ENCODE measurements around the gene RXFP3.
"Not testable (repeated sequence)": the region's sequence is repeated elsewhere in the genome, so short reads cannot be mapped to it uniquely, and the experiment has no call there.

RXFP3 gene, protein sequence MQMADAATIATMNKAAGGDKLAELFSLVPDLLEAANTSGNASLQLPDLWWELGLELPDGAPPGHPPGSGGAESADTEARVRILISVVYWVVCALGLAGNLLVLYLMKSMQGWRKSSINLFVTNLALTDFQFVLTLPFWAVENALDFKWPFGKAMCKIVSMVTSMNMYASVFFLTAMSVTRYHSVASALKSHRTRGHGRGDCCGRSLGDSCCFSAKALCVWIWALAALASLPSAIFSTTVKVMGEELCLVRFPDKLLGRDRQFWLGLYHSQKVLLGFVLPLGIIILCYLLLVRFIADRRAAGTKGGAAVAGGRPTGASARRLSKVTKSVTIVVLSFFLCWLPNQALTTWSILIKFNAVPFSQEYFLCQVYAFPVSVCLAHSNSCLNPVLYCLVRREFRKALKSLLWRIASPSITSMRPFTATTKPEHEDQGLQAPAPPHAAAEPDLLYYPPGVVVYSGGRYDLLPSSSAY

DNA sequence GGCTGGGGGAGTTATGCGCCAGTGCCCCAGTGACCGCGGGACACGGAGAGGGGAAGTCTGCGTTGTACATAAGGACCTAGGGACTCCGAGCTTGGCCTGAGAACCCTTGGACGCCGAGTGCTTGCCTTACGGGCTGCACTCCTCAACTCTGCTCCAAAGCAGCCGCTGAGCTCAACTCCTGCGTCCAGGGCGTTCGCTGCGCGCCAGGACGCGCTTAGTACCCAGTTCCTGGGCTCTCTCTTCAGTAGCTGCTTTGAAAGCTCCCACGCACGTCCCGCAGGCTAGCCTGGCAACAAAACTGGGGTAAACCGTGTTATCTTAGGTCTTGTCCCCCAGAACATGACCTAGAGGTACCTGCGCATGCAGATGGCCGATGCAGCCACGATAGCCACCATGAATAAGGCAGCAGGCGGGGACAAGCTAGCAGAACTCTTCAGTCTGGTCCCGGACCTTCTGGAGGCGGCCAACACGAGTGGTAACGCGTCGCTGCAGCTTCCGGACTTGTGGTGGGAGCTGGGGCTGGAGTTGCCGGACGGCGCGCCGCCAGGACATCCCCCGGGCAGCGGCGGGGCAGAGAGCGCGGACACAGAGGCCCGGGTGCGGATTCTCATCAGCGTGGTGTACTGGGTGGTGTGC lies at the start of gene RXFP3:
Gene RXFP3 (plus strand): TSS at position 6 of the 636 bp plus-strand sequence. CDS start 355 bp downstream, at position 361.
- no peak for DNase-seq

DNA sequence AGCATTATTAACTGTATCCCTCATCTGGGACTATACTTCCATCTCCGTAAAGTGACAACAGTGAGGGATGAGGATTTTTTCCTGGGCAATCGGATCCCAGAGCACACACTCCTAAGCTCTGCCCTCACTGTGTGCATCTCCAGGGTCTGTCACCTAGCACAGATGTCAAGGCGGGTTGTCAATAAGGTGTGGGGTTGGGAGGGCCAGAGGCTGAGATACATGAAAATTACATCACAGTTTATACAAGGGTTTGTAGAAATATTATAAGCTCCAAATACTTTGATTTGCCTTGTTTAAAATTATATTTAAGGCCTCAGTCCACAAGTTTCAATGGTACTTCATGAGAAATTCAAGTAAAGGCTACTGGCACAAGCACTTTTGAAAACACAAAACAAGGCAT lies 48.9 kb upstream of the RXFP3 start:
- no peak for DNase-seq

DNA sequence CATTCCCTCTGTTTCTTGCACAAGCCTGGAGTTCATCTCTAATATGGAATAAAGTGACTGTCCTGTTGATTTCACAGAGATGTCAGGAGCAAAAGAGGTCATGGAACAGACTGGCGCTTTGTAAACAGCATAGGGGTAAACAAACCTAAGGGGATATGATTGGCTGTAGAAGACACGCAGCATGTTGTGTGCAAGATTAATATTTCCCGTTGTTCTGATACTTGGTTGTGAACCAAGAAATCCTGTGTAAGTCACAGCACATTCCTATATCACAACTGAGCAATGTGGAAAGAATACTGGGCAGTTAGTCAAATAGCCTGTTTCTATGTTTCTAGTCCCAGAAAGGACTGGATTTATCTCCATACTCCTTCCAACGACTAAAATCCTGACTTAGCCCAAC lies 47.6 kb upstream of the RXFP3 start:
- no peak for DNase-seq

DNA sequence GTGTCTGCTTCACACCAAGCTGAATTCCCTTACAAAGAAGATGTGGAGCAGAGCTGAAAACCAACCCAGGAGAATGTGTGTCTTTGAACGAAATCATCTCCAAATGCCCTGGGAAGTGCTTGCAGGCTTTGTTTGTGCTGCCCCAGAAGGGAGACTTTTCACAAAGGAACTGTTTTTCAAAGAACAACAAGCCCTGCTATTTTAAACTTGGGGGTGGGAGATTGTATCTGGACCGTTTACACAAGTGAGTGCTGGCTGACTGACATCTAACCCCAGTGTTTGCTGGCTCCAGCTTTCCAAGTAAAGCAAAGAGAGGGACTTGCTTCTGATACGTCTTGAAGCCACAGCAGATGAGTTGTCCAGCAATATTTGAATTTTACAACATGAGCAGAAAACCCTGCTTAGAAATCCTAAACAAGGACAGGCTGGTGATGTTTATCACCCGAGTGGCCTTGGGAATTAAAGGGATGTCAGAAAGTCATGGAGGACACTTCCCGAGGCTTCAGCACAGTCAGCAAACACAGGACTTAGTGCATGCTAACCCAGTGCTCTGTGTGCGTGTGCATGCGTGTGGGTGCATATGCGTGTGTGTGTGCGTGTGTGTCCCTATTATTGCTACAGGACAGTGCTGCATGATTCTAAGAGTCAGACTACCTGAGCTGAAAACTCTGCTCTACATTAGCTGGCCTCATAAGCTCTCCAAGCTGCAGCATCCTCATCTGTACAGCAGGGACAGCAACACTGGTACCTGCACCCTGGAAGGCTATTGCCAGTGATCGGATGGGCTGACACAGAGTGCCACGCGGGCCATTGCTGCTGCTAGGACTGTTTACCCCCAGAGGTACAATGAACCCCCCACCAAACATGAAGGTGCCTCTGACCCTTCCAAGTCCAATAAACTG lies 45.8 kb upstream of the RXFP3 start:
- DNase-seq: no peak

DNA sequence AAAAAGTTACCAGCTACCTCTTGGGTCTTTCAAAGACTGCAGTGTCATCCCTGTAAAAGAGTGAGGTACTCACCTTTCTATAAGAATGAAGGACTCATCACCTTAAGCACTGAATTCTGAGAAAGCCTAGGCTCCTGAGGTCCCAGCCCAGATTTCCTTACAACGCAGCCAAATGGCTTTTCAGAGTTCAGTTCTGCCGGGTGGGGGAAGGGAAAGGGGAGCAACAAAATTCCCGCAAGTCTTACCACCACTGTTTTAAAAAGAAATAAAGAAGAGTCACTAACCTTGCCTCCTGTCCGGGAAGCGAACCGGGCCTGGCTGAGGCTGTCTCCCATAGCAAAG lies 44.8 kb upstream of the RXFP3 start:
- no peak for DNase-seq

DNA sequence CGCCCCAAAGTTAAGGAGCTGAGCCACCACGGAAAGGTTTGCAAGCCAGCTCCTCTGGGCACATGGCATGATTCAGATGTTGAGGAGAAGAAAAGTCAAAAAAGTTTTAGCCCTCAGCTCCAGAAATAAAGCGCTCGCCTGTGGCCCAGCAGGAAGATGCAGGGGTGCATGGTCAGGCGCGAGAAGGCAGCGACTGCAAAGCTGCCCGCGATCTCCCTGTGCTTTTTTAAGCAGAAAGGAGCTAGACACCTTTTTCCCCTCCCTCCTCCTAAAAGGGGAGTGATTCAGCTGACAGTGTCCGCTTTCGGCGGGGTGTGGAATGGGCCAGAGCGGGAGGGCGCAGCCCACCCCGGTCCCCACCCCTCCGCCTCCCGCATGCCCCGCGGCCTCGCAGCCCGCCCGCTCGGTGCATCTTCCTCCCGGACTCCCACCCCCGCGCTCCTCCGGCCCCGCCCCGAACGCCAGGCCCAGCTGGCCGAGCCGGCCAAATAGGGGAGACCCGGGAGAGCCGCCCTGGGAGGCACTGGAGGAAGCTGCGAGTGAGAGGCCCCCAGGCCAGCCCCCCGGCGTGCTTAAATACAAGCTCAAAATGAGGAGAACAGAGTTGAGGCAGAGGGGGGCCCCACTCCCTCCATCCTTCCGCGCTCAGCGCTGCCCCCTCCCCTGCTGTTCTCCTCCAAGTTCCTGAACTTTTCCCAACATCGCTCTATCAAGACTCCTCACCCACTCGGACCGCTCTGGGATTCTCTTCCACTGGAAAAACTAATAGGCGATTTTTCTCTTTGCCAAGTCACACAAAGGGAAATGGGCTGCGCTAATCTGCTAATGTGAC lies 44.2 kb upstream of the RXFP3 start, which contains the start of gene ADAMTS12:
Gene ADAMTS12 (minus strand): TSS at position 203 of the 832 bp plus-strand sequence. CDS start 134 bp downstream, at position 69.
- DNase-seq: no peak

DNA sequence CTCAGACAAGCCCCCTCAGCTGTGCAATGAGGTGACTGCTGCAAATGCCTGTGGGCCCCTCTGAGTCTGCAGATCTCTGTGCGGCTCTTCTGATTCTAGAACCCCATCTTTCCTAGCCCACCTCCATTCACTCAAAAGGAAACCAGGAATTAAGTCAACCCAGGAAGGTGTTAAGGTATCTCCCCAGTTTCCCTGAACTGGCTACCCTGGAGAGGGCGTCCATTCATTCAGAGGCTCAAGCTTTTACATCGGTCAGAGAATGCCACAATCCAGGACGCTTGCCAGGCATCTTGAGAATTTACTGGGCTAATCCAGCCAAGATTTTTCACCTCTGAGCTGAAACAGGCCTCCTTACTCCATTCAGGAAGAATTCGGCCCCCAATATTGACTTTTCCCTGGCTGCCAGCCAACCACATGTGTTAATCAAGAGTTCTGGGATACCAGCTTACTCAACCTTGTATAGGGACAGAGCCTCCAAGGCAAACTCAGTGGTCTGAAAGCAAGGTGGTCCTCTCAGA lies 43.5 kb upstream of the RXFP3 start:
- DNase-seq: no peak

DNA sequence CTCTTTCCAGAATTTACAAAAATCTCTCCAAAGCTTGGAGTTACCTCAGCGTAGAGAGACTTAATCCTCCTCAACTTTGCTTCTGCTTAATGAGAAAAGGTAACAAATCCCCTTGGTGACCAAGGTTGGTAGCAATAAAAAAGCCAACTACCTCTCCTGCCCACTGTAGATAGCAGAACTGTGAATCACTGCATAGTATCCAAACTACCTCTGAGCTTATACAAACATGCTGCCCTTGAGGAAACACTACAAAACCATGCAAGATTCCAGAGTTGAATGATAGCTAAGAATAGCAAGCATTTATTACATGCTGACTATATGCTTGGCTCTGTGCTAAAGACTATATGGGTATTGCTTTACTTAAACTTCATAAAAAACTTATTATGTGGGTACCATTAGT lies 41.6 kb upstream of the RXFP3 start:
- no peak for DNase-seq

DNA sequence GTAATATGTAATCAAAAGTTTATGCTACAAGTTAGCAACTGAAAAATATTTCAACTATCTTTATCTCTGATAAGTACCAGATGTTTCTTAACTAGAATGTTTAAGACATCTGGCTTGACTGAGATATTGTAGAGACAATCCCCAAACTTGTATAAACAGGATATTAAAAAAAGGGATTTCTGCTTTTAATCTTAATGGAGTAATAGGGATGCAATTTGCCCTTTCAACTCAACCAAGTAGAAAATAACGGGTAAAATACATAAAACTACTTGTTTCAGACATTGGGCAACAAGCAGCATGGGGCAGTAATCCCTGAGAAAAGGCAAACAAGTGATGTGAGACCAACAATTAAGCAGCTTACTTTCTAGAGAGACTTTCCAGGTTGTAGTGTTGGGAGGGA lies 35.0 kb upstream of the RXFP3 start:
- DNase-seq: no peak

DNA sequence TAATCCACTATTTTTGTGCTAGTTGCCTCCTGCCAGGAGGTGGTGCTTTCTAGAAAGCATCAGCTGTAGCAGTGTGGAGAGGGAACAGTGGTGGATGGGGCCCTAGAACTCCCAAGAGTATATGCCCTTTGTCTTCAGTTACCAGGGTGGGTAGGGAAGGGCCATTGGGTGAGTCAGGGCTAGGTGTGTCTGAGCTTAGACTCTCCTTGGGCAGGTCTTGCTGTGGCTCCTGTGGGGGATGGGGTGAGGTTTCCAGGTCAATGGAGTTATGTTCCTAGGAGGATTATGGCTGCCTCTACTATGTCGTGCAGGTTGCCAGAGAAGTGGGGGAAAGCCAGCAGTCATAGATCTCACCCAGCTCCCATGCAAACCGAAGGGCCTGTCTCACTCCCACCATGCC lies 33.1 kb upstream of the RXFP3 start:
- no peak for DNase-seq

DNA sequence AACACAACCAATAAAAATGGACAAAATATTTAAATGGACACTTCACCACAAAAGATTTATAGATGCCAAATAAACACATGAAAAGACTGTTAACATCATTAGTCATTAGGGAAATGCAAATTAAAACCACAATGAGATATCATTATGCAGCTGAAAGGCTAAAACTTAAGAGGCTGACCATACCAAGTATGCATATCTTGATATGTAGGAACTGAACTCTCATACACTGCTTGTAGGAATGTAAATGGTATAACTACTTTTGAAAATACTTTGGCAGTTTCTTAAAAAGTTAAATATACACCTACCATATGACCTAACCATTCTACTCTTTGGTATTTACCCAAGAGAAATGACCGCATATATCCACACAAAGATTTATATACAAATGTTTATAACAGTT lies 30.8 kb upstream of the RXFP3 start:
- DNase-seq: no peak

DNA sequence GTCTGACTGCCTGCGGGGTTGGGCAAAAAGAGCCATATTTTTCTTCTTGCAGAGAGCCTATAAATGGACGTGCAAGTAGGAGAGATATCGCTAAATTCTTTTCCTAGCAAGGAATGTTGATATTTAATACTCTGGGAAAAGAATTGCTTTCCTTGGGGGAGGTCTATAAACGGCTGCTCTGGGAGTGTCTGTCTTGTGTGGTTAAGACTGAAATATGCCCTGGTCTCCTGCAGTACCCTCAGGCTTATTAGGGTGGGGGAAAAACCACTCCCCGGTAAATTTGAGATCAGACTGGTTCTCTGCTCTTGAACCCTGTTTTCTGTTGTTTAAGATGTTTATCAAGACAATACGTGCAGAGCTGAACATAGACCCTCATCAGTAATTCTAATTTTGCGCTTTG lies 29.9 kb upstream of the RXFP3 start:
- not testable (repeated sequence) for DNase-seq

DNA sequence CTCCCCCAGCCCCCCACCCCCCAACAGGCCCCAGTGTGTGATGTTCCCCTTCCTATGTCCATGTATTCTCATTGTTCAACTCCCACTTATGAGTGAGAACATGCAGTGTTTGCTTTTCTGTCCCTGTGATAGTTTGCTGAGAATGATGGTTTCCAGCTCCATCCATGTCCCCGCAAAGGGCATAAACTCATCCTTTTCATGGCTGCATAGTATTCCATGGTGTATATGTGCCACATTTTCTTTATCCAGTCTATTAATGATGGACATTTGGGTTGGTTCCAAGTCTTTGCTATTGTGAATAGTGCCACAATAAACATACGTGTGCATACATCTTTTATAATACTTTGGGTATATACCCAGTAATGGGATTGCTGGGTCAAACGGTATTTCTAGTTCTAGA lies 21.3 kb upstream of the RXFP3 start:
- not testable (repeated sequence) for DNase-seq

DNA sequence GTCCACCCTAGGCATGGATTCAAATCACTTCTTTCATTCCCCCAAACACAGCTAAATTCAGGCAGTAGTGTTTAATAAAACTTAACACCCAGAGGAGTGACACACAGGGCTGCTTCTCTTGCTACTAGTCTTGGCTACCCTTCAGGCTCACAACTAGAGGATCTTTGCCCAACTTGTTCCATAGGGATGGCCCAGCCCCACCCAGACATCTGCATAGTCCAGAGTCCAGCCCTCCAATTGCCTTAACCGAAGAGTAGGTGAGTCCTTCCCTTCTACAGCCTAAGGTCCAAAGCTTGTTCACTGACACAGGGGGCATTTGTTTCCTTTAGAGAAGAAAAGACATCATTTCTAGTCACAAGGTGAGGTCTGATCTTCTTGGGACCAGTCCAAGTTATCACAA lies 15.2 kb upstream of the RXFP3 start:
- no peak for DNase-seq

DNA sequence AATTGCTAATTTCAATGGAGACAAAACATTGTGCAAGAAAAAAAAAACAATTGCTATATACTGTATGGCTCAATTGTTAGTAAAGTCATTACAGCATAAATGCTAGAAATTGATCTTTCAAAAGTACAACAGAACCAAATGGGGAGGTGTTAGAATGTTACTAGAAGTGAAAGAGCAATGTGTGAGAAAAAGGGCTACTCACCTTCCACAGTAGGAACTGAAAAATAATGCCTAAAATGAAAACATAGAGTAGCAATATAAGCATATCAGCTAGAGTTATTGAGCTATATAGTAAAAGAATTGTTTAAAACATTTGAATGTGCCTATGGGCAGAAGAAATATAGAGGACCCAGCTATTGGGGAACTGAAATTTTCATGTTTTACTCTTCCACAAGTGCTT lies 10.9 kb upstream of the RXFP3 start:
- no peak for DNase-seq

DNA sequence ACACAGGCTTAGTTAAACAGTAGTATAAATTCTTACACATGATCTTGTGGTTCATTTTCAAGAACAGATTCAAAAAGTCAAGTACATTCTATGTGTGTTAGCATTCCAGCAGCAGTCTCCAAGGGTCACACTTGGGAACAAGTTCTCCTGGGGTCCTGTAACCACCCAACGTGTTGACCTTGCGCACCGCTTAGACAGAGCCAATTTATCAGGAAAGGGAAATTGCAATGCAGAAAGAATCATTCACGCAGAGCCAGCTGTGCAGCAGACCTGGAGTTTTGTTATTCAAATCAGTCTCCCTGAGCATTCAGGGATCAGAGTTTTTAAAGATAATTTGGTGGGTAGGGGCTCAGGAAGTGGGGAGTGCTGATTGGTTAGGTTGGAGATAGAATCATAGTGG lies 8.5 kb upstream of the RXFP3 start:
- no peak for DNase-seq

DNA sequence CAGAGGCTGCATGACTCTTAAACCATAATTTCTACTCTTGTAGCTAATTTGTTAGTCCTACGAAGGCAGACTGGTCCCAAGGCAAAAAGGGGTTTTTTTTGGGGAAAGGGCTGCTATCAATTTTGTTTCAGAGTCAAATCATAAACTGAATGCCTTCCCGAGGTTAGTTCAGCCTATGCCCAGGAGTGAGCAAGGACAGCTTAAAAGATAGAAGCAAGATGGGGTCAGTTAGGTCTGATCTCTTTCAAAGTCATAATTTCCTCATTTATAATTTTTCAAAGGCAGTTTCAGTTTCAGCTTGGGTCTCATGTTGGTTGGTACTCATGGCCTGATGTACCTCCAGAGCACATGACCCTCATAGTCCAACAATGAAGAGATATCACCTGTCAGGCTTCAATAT lies 7.9 kb upstream of the RXFP3 start:
- no peak for DNase-seq

DNA sequence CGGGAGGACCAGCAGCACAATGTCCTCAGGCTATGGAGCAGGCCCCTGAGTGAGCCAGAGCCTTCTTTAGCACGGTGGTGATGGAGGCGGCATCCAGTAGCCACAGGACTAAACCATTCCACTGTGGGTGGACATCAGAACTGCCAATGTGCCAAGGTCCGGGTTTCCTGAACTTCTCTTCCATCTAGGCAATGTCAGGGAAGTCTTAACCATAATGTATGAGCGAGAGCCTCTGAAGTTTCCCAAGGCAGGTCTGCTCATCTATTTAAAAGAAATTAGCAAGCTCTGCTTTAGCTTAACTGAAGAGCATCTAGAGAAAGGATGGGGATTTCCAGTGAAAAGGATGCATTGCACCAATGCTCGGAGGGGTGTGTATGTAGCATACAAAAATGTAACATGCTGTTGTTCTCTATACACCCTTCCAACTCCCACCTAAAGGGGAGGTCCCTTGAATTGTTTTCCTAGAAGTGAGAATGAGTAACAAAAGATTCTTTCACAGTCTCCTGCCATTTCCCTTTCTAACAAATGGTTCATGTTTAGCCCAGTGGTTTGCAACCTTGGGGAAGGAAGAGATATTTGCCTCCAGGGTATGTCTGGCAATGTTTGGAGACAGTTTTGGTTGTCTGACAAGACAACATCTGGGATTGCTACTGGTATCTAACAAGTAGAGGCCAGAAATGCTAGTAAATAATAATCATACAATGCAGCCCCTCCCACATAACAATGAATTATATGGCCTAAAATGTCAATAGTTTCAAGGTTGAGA lies 6.1 kb upstream of the RXFP3 start:
- no peak for DNase-seq

DNA sequence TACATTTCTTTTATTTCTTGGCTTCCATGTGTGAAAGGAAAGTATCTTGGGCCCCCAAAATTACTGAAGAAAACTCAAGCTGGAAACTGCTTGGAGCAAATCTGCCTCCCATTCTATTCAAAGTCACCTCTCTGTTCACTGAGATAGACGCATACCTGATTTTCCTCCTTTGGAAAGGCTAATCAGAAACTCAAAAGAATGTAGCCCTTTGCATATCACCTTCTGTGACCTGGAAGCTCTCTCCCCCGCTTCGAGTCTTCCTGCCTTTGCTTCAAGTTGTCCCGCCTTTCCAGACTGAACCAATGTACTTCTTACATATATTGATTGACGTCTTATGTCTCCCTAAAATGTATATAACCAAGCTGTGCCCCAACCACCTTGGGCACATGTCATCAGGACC lies 5.0 kb upstream of the RXFP3 start:
- no peak for DNase-seq

DNA sequence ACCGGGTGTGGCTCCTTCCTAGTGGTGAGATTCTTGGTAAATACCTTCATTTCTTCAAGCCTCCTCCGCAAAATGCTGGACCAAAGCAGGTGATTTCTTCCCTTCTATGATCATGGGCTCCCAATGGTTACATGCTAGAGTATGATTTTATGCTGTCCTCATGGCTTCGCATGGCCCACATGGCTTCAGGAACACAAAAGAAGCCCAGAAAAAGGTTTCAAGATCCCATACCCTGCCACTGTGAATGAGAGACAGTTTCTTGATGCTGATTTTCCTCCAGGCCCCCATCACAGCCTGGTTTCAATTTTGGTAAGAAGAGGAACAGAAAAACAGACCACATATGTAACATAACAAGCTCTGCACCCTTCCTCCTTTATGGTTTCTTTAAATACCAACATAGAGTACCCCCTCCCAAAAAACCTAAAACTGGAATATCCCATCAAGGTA lies 2.4 kb upstream of the RXFP3 start:
- no peak for DNase-seq

DNA sequence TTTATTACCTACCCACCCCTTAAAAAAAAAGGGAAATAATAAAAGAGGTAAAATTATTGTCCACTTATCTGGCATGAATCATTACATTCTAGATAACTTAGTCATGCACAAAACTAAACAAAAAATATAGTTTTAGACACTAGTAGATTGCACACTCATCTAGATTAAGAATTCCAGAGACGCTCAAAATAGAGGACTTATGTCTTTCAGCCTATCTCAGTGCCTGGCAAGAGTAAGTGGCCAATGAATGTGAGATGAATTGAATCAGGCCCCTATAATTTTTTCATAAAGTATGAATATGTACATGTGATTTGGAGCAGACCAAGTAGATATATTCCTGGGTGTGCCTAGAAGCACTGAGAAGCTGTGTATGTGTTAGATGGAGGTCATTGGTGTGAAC lies 2.0 kb upstream of the RXFP3 start:
- DNase-seq: no peak

DNA sequence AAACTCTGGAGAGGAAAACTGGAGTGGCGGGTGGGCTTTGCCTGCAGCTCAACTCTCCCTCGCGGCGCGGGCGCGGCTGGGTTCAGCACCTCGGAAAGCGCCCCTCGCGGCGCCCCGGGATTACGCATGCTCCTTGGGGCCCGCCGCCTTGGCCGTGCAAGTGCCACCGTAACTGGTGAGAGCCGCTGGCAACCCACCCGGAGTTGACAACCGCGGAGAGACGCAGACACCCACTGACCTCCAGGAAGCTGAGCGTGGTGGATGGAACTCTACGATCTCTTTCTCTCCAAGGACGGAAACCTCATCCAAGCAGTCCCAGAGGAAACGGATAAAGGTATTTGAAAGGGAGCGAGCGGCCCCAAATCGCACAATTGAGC lies 194 bp upstream of the RXFP3 start:
- no peak for DNase-seq

Measured in SHP77 treated with DMSO at 0.1 percent for 48 hours (cell line).